Measurements from ENCODE around the gene COL4A6.
"Not testable (repeated sequence)": the region's sequence is repeated elsewhere in the genome, so short reads cannot be mapped to it uniquely, and the experiment has no call there.

COL4A6 gene

DNA sequence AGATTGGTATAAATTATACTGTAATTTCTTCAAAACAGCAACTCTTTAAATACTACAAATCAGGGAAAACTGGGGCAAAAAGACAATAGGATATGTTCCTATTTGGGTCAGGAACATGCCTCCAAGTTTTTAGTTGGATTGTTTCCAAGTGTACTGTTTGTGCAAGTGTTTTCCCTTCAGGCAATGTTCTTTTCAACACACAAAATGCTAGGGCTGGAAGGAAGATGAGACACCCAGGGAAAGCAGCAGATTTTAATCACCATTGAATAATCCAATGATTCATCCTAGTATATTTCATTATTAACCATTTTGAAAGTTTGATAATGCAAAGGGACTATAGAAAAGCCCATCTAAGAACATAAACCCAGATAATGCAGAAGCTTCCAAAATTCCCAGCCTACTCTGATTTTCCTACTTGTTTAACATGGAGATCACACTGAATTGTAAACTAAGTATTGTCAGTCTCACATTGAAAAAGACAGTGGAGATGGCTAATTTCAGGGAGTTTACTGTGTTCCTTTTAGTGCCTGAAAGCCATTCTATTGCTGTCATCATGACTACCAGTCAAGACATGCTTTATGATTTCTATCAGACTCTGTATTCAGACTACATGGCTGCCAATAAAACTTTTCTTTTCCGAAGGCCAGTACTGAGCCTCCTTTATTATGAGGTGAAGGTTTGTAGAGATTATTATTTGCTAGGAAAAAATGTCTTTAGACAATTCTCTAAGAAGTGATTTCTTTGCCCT lies 38.6 kb downstream of the COL4A6 start:
- no peak for DNase-seq (ENCODE audit: low spot score)

DNA sequence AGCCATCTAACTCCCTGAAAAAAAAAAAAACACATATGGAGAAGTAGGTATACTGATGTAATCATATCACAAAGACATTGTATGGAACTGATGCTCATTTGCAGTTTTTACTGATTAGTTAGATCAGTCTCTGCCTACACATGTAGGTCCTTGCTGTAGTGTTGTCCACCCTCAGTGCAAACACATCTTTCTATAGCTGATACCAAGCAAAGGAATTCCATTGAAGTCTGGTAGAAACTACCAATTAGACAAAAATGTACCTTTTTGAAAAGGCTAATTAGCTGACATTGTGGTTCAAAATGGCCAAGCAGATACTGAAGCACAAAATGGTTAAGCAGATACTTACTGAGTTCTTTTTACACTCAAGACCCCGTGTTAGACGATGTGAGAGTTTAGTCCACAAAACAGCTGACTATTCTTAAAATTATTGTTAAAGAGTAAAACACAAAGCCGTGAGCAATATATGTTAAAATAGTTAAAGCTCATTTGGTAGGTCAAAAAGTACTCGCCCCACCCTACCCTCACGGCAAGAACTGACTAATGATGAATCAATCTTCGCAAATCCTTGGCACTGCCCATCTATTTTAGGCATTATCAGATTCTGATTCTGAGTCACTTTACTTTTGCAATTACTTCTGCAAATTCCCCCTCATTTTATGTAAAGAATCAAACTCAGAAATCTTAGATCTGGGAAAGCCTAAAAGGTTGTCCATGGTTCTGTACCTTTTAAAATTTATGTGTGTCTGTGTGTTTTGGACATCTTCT lies 40.4 kb downstream of the COL4A6 start:
- no peak for DNase-seq (ENCODE audit: low spot score)

DNA sequence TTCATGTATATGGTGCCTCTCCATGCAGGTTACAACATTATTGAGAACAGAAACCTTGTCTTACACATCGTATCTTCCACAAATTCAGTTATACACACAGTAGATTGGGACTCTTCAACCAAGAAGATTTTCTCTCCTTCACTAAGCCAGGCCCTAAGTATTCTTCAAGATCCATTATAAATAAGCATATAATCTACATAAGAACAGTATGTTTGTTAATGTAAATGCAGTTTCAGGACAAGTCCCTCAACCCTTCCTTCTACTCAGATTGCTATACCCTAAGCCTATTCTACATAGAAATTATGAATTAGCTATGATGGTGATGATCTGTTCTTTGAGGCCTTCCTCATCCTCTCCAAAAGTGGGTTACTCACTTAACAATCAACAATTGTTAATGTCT lies 41.2 kb downstream of the COL4A6 start:
- DNase-seq (ENCODE audit: low spot score), result no peak

DNA sequence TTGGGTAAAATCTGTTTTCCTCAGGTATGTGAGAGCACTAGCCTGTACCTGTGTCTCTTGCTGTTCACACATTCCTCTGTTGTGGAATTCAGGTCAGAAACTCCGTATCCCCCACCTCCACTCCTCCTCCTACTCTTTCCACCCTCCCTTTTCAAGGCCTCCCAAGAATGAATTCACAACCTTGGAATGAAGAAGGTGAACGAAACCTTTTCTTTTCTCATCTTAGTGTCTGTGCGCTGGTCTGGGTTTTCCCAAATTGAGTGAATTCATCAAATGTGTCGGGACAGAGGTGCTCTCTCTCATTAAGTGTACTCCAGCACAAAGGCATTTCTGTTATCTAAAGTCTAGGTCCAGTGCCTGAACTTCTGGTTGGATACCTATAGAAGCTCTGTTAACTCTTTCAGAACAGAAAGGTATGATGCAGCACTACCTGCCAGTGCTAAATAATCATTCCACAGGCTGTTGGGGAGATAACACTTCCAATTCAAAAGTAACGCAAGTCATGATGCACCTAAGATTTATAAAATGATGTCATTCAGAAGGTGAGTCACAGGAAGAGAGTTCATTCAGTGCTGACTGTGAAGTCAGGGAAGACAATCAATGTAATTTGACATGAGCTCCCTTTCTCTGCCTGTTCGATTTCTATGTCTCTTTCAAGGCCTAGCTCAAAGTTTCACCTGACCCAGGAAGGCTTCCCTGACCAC lies 41.9 kb downstream of the COL4A6 start:
- DNase-seq (ENCODE audit: low spot score), result no peak

DNA sequence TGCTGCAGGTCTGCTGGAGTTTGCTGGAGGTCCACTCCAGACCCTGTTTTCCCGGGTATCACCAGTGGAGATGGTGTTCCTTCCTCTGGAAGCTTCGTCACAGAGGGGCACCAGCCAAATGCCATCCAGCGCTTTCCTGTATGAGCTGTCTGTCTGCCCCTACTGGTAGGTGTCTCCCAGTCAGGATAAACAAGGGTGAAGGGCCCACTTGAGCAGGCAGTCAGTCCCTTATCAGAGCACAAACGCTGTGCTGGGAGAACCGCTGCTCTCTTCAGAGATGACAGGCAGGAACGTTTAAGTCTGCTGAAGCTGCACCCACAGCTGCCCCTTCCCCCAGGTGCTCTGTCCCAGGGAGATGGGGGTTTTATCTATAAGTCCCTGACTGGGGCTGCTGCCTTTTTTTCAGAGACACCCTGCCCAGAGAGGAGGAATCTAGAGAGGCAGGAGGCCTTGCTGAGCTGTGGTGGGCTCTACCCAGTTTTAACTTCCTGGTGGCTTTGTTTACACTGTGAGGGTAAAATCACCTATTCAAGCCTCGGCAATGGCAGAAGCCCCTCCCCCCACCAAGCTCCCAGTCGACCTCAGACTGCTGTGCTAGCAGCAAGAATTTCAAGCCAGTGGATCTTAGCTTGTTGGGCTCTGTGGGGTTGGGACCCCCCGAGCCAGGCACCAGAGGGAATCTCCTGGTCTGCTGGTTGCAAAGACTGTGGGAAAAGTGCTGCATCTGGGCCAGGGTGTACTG lies 47.1 kb downstream of the COL4A6 start:
- DNase-seq (ENCODE audit: low spot score), result not testable (repeated sequence)

DNA sequence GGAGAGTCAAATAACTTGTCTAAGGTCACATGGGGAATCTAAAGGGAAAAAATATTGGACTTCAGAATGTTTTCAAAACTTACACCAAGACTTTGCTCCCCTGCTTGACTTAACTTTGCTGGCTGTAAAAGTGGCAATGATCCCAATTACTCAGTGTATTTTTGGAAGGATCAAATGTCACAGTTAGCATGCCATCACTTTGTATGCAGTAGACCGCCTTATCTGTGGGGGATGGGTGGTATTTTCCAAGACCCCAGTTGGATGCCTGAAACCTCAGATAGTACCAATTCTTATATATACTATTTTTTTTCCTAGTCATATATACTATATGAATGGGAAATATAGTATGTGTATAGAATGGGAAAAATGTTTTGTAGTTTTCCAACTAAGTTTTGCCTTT lies 53.4 kb downstream of the COL4A6 start:
- DNase-seq (ENCODE audit: low spot score), result no peak

DNA sequence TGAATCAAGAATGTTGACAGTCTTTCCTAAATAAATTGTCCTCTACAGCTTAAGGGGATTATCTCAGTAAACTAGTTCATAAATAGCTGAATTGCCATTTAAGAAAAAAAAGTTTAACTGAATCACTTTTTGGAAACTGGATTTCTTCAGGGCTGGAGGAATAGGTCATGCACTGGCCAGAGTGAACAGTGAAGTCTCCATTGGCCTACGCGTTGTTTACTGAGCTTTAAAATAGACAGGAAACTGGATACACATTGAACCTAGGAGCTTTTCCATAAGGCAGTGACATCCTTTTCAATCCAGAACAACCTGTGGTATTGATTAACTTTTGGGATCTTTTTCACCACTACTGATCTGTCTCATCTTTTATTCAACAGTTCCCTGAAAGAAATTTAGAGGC lies 58.0 kb downstream of the COL4A6 start:
- no peak for DNase-seq (ENCODE audit: low spot score)

DNA sequence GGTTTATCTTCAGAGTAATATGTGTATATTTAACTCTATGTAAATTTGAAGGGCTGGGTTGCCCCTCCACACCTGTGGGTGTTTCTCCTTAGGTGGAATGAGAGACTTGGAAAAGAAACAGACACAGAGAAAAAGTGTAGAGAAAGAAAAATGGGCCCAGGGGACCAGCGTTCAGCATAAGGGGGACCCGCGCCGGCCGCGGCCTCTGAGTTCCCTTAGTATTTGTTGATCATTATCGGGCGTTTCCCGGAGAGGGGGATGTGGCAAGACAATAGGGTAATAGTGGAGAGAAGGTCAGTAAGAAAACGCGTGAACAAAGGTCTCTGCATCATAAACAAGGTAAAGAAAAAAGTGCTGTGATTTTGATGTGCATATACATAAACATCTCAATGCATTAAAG lies 61.4 kb downstream of the COL4A6 start:
- not testable (repeated sequence) for DNase-seq (ENCODE audit: low spot score)

DNA sequence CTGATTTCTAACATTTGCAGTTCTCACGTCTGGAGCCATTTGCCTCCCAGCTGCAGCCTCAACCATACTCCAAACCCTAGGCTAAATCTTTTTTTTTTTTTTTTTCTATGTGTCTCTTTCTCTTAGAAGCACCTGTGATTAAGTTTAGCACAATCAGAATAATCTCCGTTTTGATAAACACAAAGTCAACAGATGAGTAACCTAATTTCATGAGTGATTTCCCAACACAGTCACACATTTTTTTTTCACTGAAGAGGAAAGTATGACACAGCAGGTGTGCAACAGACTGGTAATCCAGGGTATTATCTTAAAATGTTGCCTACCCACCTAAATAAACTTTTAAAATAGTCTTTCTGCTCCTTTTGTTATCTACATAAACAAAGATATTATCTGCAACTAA lies 62.6 kb downstream of the COL4A6 start:
- not testable (repeated sequence) for DNase-seq (ENCODE audit: low spot score)

DNA sequence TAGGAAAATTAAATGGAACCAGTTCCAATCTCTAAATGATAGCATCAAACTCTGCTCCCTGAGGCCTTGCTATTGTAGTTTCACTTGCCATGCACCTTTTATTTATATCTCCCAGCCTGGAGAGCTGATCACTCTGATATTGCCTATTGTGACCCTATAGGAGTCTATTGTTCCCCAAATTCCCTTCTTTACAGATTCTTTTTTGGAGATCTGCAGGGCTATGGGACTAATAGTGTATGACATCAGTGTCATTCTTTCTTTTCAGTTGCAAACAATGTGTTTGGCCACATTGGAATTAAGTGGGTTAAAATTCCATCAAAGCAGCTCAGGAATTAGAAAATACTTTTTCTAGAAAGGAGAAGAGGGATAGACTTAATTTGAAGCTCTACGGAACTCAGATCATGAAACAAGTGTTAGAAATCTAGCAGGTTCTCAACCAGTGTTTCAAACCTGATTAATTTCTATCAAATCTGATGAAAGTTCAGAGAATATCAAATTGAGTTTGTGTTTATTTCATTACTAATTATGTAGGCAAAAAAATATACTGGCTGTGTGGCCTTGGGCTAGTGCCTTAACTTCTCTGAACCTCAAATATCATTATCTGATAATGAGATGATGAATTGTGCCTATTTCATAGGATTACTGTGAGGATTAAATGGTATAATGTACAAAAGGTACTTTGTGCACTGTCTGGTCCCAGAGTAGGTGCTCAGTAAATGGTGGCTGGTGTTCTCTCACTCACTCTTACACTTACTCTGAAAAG lies 71.4 kb downstream of the COL4A6 start:
- DNase-seq (ENCODE audit: low spot score), result no peak

DNA sequence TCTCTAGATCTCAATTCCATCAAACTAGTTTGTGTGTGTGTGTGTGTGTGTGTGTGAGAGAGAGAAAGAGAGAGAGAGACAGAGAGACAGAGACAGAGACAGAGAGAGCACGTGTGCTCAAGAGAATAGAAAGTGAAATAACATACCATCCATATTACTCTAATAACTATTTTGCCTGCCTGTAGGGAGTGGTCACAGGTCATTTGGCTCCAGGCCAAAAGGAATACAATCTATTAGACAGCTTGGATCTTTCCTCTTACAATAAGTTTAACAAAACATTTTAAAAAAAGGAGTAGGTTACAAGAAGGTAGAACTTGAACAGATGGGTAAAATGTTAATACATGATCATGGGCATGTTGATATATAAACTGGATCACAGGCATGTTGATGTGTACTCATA lies 76.2 kb downstream of the COL4A6 start:
- DNase-seq (ENCODE audit: low spot score), result no peak

DNA sequence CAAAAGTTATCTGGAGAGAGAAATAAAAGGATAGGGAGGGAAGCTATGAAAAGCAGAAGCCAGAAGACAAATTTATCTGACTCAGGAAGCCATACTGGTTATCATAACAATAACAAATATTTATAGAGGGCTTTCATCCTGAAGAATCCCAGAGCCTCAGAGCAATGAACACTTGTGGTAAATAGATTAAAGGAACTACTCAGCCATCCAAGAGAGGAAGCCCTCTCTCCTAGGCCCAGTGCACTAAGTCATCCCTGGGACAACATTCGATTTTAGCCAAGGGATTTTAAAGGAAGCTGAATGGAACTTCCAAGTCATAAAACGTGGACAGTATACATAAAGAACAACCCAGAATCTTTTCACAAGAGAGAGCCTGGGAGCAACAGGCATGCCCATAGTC lies 76.9 kb downstream of the COL4A6 start:
- no peak for DNase-seq (ENCODE audit: low spot score)

DNA sequence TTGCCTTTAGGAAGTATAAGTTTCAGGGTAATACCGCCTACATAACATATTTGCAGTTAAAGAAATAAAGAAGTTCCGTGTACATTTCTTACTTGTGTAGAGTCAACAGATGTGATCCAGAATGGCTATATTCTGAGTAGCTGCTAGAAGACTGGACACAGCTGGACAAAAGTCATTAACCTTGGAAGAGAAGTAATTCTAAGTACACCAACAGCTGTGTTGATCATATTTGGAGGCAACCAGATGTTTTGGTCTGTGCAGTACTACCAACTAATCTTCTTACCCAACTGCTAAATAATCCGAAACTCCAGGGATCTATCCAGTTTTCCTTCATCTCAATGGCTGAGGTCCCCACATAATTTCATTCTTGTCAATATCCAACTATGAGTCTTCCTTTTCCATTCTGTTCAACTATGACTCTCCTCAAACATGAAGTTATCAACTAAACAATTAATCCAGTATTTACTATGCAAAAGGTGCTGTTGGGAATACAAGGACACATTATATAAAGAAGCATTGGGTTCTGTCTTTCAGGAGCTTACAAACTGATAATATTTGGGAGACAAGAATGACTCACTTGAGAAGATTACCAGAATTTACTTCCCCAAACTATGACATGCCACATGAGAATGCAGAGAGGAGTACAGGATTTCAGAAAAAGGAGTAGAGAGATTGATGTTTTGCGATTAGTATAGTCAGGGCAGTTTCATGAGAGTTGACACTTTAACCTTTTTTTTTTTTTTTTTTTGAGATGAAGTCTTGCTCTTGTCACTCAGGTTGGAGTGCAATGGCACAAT lies 78.2 kb downstream of the COL4A6 start:
- DNase-seq (ENCODE audit: low spot score), result no peak

DNA sequence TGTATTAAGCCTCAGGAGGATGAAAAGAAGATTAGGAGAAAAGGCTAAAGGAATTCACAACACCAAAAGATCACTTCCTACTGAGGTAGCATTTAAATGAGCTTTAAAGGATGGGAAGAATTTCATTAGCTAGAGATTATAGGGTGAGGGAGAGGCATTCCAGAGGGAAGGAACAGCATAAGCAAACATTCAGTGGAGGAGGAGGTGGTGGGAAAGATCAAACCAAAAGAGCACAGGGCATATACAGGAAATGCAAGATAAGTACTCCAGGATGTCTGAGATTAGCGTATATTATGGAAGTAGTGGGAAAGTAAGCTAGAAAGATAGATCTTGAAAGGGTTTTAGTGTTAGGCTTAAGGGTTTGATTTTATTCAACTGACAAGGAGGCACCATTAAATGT lies 84.8 kb downstream of the COL4A6 start:
- no peak for DNase-seq (ENCODE audit: low spot score)

DNA sequence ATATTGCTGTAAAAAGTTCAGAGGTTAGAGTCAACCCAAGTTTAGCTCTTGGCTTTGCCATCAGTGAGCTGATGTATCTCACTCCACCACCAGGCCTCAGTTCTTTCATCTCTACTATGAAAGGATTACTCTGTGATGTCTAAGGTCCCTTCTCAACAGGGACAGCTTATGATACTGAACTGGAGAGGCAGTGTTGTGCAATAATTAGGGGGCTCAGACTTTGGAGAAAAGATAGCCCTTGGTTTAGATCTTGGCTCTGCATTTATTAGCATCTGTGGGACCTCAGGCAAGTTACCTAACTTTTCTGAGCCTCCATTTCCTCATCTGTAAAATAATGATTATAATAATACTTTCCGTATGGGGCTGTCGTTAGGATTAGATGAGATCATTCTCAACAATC lies 89.0 kb downstream of the COL4A6 start:
- DNase-seq (ENCODE audit: low spot score), result no peak

DNA sequence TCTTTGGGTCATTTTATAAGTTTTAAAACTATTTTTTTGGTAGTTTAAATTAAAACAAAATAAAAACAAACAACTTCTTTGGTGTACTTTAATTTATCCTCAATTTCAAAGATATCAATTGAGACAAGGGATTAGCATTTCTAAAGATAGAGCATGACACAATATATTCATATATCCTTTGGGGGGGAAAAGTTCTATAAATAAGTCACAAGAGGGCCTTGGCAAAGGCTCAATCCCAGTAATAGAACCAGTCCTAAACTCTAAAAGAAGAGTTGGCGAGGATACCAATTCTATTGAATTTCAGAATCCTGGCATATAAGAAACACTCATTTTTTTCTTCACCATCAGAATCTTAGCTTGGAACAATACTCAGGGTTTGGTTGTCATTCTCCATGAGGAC lies 89.7 kb downstream of the COL4A6 start:
- no peak for DNase-seq (ENCODE audit: low spot score)

DNA sequence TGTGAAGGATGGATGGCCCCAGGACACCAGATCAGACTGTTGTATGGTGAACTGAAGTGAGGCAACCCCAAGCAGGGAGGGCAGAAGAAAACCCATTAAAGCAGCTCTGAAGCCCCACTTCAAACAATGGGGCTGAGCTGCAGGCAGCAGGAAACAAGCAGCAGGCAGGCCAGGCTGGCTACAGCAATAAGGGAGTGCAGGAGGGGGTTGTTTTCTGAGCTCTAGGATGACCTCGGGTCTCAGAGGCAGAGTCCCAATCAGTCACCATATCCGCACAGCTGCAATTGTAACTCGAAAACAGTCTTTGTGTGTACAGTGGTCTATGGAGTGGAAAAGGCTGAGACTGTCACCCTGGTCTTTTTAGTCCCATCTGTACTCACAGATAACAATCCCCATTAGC lies 90.4 kb downstream of the COL4A6 start:
- DNase-seq (ENCODE audit: low spot score), result no peak

DNA sequence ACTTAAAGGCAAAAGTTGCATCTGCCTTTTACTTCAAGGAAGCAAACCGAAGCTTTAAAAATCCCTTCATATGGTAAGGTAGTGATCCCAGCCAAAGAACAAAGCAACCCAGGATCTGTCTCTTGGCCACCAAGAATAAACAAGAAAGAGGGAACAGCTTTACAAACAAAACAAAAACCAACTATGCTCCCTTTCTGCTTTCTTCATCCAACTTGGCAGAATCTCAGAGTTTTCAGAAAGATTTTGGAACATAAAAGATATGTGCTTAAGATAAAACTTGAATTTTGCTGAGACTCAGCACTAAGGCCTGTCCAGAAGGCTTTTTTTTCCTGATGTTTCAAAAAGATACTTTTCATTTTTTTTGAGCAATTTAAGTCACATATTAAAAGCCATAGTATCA lies 94.0 kb downstream of the COL4A6 start:
- no peak for DNase-seq (ENCODE audit: low spot score)

DNA sequence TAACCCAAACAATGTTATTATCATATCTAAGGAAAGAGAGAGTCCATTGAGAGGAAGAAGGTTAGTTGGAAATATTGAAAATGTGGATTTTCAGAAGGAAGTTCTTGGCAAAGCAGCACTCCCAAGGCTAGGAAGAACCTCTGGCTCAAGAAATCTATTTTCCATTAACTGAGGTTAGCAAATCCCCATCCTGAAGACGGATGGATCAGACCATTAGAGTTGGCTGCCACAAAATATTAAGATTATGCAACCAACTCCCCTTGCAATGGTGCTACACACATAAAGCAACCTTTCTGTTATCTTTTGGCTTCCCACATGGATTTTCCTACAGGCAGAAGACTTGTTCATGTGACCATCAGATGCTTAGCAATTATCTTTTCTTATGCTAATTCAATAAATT lies 96.3 kb downstream of the COL4A6 start:
- no peak for DNase-seq (ENCODE audit: low spot score)

DNA sequence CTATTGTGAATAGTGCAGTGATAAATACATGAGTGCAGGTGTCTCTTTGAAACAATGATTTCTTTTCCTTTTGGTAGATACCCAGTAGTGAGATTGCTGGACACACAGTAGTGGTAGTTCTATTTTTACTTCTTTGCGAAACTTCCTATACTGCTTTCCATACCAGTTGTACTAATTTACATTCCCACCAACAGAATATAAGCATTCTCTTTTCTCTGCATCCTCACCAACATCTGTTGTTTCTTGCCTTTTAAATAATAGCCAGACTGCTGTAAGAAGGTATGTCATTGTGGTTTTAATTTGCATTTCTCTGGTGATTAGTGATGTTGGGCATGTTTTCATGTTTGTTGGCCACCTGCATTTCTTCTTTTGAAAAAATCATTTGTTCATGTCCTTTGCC lies 105.9 kb downstream of the COL4A6 start:
- DNase-seq (ENCODE audit: low spot score), result no peak

All from SW480 (cell line).